Skeletal muscle tissue (tissue), 4 donors: Measurements from ENCODE around the gene LOXL3. TPM values are rescaled to one million over a fixed set of nuclear protein-coding genes. Genes with fewer than 3 reads are reported as not detected.

Source experiments
- H3K27ac ChIP-seq: one replicate; pipeline ENCODE4 v1.7.0; 2013; ENCODE audit warnings: mild to moderate bottlenecking, low read depth, low read length, inconsistent platforms
- H3K27me3 ChIP-seq, 3 donors: one replicate each; pipeline ENCODE4 v1.7.0; 2013; ENCODE audit warnings: low read length in 3 of 3; ENCODE audit not compliant: control insufficient read depth in 3 of 3, insufficient read depth in 3 of 3
- H3K36me3 ChIP-seq, 3 donors: one replicate each; pipeline ENCODE4 v1.7.0; 2013; ENCODE audit warnings: low read length in 3 of 3; ENCODE audit not compliant: control insufficient read depth in 3 of 3, insufficient read depth in 3 of 3
- H3K4me1 ChIP-seq, 3 donors: one replicate each; pipeline ENCODE4 v1.7.0; 2013; ENCODE audit warnings: low read length in 3 of 3, mild to moderate bottlenecking in 3 of 3; ENCODE audit not compliant: control insufficient read depth in 3 of 3, insufficient read depth in 3 of 3
- H3K4me3 ChIP-seq, 3 donors: one replicate each; pipeline ENCODE4 v1.7.0; 2013; ENCODE audit warnings: low read length in 3 of 3
- H3K9ac ChIP-seq, 3 donors: one replicate each; pipeline ENCODE4 v1.7.0; 2013; ENCODE audit warnings: low read length in 3 of 3, mild to moderate bottlenecking in 3 of 3, moderate library complexity in 2 of 3, low read depth in 1 of 3
- H3K9me3 ChIP-seq, 3 donors: one replicate each; pipeline ENCODE4 v1.7.0; 2013; ENCODE audit warnings: low read length in 3 of 3; ENCODE audit not compliant: control insufficient read depth in 3 of 3
- total RNA-seq: library from RNA; depleted of rRNA; stranded (reverse); fragments of >200 nt; gene quantifications from one replicate; pipeline ENCODE4 v1.2.3, GENCODE V29; 2014
- donor health status: Osteomylitis.

Gene LOXL3
- total RNA-seq, 1 donor from 2014 or later, result 8.4 TPM

DNA sequence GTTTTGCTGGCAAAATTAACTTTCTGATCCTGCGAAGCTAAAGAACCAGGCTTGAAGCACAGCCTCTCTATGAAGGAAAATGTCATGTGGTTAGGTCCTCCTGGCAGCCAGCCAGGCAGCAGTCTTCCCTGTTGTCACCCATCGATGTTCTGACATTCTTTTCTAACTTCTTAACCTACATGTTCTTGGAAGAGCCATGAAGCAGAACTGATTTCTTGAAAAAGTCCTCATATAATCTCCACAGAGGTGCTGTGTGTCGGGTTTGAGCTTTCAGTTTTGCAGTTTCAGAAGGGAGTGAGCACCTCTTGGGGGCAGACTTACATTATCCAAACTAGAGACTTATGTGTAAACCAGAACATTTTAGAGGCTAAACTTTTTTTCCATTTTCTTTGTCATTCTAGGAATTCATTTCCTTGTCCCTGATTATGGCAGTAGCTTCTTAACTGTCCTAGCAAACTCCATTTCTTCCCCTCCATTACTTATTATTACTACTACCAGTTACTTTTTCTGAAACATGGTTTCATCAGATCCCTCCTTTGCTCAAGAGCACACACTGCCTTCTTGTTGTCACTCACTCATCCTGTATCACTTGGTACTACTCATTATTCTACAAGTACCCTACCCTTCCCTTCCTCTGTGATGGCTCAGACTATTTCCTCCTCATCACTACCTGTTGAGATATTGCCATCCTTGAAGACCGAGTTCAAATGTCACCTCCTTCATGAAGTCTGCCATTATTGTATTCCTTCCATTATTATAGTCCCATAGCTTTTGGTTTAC, 31.9 kb upstream of the LOXL3 start:
- Histone ChIP-seq H3K9ac (no peak overlapping the region), H3K4me3 (peak overlapping the region in 1 of 3 donors; percentile 6), H3K27ac (no peak overlapping the region), H3K27me3 (peaks cover 0 to 3% (median 0%) of the 10 kb centered on the region in 3 donors), H3K4me1 (peaks cover 0 to 4% (median 0%) of the 10 kb centered on the region in 3 donors), H3K36me3 (no peaks in the 10 kb centered on the region), H3K9me3 (no peaks in the 10 kb centered on the region)

DNA sequence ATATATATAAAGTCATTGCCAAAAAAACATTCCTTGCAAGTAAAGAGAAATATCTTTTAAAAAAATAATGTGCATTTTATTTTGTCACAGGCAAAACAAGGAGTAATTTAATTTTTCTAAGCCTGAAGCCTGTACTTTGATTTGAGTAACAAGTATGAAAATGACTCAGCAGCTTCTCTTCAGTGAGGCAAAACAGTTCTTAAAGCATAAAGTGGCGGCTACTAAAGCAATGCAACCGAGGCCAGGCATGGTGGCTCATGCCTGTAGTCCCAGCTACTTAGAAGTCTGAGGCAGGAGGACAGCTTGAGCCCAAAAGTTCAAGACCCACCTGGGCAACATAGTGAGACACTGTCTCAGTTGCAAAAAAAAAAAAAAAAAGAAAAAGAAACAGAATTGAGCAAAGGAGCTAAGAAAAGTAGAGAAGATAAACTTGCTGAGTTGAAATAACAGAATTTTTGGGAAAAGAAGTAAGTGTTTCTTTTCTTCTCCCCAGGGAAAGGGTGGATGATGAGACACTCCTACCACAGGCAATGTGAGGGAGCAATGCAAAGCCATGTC, 30.4 kb upstream of the LOXL3 start:
- Histone ChIP-seq H3K27ac (no peak overlapping the region), H3K4me3 (no peak overlapping the region), H3K9ac (no peak overlapping the region), H3K4me1 (peaks cover 0 to 4% (median 0%) of the 10 kb centered on the region in 3 donors), H3K9me3 (no peaks in the 10 kb centered on the region), H3K27me3 (no peaks in the 10 kb centered on the region), H3K36me3 (no peaks in the 10 kb centered on the region)

DNA sequence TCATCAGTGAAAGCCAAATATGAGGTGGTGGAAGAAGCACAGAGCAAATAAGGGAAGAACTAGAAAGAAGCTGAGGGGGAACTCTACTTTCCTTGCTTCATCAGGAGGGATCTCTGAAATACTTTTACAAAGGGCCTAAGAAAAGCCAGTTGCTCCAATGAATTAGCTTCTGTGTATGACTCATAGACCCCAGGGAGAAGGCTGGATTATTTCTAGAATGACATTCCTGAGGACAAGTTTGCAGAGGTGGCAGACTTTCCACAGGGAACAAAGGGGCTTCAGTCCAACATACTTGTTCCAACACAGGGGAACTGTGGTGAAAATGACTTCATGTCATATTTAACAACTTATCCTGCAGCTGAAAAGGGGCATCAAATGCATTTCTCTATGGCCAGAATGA, 29.8 kb upstream of the LOXL3 start:
- Histone ChIP-seq H3K9me3 (no peaks in the 10 kb centered on the region), H3K4me1 (peaks cover 0 to 4% (median 0%) of the 10 kb centered on the region in 3 donors), H3K36me3 (no peaks in the 10 kb centered on the region), H3K27me3 (no peaks in the 10 kb centered on the region), H3K27ac (no peak overlapping the region), H3K9ac (no peak overlapping the region), H3K4me3 (no peak overlapping the region)

DNA sequence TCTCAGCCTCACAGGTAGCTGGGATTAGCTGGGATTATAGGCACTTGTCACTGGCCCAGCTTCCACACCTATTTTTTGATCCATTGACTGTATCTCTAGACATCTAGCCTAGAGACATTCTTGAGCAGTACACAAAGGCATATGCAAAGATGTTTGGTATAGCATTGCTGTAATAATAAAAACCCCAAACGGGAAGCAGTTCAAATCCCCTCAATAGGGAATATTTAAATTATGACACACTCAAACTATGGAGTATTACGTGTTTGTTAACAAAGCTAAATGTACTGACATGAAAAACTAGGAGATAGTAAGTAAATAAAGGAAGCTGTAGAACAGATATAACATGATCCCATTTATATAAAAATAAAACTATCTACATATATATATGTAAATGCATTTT, 28.4 kb upstream of the LOXL3 start:
- Histone ChIP-seq H3K9me3 (no peaks in the 10 kb centered on the region), H3K27ac (no peak overlapping the region), H3K27me3 (no peaks in the 10 kb centered on the region), H3K4me3 (no peak overlapping the region), H3K9ac (no peak overlapping the region), H3K4me1 (peaks cover 0 to 5% (median 0%) of the 10 kb centered on the region in 3 donors), H3K36me3 (no peaks in the 10 kb centered on the region)

DNA sequence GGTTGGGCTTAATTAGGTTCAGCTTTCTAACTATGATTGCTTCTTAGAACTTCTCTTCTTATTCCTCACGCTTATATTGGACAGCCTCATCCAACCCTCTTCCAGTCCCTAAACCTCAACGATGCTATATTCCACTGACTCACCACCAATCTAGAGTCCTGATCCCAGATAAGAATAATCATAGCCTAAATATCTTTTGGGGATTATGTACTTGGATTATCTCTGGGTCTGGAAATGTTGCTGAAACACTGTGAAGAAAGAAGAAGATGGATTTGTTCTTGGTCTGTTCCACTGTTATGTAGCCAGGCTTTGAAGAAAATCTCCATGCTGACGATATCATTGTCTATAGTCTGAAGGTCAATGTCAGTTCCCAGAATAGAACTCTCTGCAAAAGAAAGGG, 27.7 kb upstream of the LOXL3 start:
- no peak overlapping the region for H3K27ac ChIP-seq
- no peak overlapping the region for H3K9ac ChIP-seq
- peaks cover 0 to 12% (median 2%) of the 10 kb centered on the region in 3 donors for H3K4me1 ChIP-seq
- H3K27me3 ChIP-seq, result no peaks in the 10 kb centered on the region
- H3K36me3 ChIP-seq, result no peaks in the 10 kb centered on the region
- H3K4me3 ChIP-seq, result no peak overlapping the region
- H3K9me3 ChIP-seq, result no peaks in the 10 kb centered on the region

DNA sequence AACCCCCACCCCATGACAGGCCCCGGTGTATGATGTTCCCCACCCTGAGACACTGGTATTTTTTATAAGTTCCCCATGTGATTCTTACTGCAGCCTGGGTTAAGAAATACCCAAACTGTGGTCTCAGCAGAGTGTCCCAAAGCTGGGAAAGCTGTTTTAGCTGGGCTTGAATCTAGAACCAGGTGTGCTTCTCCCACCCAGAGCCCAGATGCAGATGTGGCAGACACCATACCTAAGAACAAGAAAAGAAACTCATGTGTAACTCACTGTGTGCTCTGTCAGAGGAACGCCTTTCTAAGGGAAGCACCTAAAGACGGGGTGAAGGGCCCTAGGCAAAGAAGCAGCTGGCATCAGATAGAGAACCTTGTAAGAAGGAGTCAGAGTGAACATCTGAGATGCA, 24.7 kb upstream of the LOXL3 start:
- Histone ChIP-seq H3K36me3 (no peaks in the 10 kb centered on the region), H3K9me3 (no peaks in the 10 kb centered on the region), H3K27me3 (no peaks in the 10 kb centered on the region), H3K4me3 (no peak overlapping the region), H3K27ac (no peak overlapping the region), H3K4me1 (peaks cover 0 to 10% (median 5%) of the 10 kb centered on the region in 3 donors), H3K9ac (no peak overlapping the region)

DNA sequence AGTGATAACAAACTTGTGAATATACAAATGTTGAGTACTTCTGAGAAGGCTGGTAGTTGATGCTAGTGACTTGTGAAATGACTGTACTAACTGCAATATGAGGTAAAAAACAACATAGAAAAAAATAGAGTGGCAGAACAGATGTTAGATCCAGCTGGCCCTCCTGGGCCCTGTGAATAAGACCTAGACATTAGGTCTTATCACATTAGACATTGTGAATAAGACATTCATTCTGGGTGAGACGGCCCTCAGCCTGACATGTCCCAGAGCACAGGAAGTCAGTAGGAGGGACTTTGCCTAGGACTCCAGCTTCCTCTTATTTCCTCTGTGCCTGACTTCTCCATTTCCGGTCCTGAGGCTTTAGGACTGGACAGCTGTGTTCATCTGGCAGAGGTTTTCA, 23.7 kb upstream of the LOXL3 start:
- Histone ChIP-seq H3K27me3 (no peaks in the 10 kb centered on the region), H3K9me3 (no peaks in the 10 kb centered on the region), H3K4me1 (peaks cover 0 to 10% (median 5%) of the 10 kb centered on the region in 3 donors), H3K36me3 (no peaks in the 10 kb centered on the region), H3K4me3 (no peak overlapping the region), H3K9ac (no peak overlapping the region), H3K27ac (peak overlapping the region; percentile 55)

DNA sequence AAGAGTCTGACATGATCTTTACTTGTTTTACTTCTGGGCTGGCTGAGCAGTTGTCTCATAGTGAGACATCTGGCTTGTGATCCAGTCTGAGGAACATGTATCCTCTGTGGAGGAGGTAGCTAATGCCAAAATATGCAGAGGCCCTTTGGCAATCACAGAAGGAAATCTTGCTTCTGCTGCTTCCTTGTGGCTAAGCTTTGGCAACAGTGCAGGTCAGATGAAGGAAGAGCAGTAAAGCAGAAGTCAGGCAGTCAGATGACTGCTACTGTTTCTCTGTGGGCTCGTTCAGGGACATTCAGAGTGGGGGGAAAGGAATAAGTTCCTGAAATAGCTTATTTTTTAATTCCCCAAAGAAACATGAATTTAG, 23.1 kb upstream of the LOXL3 start:
- H3K9me3 ChIP-seq, result no peaks in the 10 kb centered on the region
- H3K27me3 ChIP-seq, result no peaks in the 10 kb centered on the region
- peak overlapping the region; percentile 63 for H3K27ac ChIP-seq
- no peak overlapping the region for H3K9ac ChIP-seq
- H3K4me3 ChIP-seq, result no peak overlapping the region
- peaks cover 0 to 10% (median 5%) of the 10 kb centered on the region in 3 donors for H3K4me1 ChIP-seq
- no peaks in the 10 kb centered on the region for H3K36me3 ChIP-seq

DNA sequence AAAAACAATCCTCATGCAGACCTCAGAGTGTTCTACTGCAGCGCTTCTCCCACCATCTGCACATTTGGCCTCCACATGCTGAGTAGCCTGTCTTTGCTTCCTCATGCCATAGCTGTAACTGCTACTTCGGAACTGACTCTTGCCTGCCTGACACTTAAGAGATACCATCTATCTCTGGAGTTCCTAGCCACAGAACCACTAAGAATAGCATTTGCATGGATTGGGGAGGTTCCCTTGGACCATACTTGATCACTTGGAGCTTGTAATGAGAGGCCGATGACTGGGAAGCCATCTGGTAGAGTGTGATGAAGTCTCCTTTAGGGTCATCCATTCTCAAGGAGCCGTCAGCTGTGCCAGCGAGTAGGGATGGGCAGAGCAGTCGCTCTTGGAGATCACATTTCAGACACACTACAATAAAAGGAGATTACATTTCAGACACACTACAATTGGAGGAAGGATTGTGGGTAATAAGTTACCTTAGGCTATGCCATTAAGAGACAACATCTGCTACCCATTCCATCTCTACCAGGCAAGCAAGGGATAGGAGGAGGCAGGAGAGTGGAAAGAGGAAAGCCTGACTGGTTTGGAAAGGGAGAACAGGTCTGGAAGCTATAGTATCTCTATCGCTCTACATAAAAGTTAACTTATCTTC, 22.6 kb upstream of the LOXL3 start:
- Histone ChIP-seq H3K4me3 (no peak overlapping the region), H3K9me3 (no peaks in the 10 kb centered on the region), H3K9ac (no peak overlapping the region), H3K27ac (peak overlapping the region; percentile 63), H3K27me3 (no peaks in the 10 kb centered on the region), H3K4me1 (peaks cover 0 to 10% (median 5%) of the 10 kb centered on the region in 3 donors), H3K36me3 (no peaks in the 10 kb centered on the region)

DNA sequence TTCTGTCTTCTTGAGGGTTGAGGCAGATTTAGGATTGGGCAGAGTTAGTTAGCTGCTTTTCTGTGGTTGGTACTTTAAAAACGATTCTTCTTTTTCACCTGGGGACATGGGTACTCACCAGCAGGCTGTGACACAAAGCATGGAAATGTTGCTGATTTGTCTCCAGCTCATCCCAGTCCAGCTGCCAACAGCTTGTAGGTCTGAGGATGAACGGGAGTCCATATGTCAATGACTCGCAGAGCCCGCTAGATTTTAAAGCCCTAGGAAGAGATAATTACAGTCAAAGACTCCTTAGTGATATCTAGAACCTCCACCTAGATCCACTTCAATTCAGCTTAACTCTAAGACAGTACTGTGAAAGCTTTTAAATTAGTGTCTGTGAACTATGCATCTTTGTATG, 21.6 kb upstream of the LOXL3 start:
- H3K27ac ChIP-seq, result no peak overlapping the region
- peaks cover 0 to 10% (median 5%) of the 10 kb centered on the region in 3 donors for H3K4me1 ChIP-seq
- no peak overlapping the region for H3K9ac ChIP-seq
- H3K9me3 ChIP-seq, result no peaks in the 10 kb centered on the region
- H3K36me3 ChIP-seq, result no peaks in the 10 kb centered on the region
- no peaks in the 10 kb centered on the region for H3K27me3 ChIP-seq
- no peak overlapping the region for H3K4me3 ChIP-seq
